HCT116 (cell line): ENCODE results near the gene STX1A.

ENCODE experiments used
- CBX3 ChIP-seq: IDR thresholded peaks from 2 replicates; pipeline ENCODE4 v1.6.1; 2012; ENCODE audit warnings: low read depth
- CTCF ChIP-seq, 3 experiments: fragments of 200-600 bp in 1 of 3; sonication (generic) in 1 of 3; IDR thresholded peaks in 2 of 3; conservative IDR thresholded peaks in 1 of 3; 2 replicates each; pipeline ENCODE4 v1.5.1; 2012 to 2017; ENCODE audit warnings: low read depth in 2 of 3, low read length in 2 of 3, antibody characterized with exemption in 1 of 3, borderline replicate concordance in 1 of 3, control low read depth in 1 of 3, mild to moderate bottlenecking in 1 of 3, mixed read lengths in 1 of 3, mixed run types in 1 of 3, moderate library complexity in 1 of 3; ENCODE audit not compliant: insufficient read depth in 1 of 3
- MAX ChIP-seq: IDR thresholded peaks from 2 replicates; pipeline ENCODE4 v1.6.1; 2012
- POLR2A ChIP-seq: IDR thresholded peaks from 2 replicates; pipeline ENCODE4 v1.7.0; 2011; ENCODE audit warnings: borderline replicate concordance; ENCODE audit not compliant: insufficient read depth, insufficient read length; ENCODE audit errors: extremely low read depth
- SP1 ChIP-seq: IDR thresholded peaks from 2 replicates; pipeline ENCODE4 v1.6.1; 2012; ENCODE audit warnings: low read depth

GRCh38 chr7:73737491-73738219 lies 18.2 kb upstream of the STX1A start:
- TF ChIP-seq CTCF (IDR thresholded peaks at IDR 0.05 in 2 of 3, conservative IDR thresholded peaks at IDR 0.05 in 1 of 3; ENCODE audit: borderline replicate concordance in 1 of 3, insufficient read depth in 1 of 3, low read depth in 2 of 3, low read length in 2 of 3) (no peak), SP1 (no peak), POLR2A (no peak), MAX (no peak), CBX3 (no peak)
